NCI-H345 treated with DMSO at 0.1 percent for 48 hours (cell line): ENCODE results near the gene CASP10.
"Not testable (repeated sequence)": the region's sequence is repeated elsewhere in the genome, so short reads cannot be mapped to it uniquely, and the experiment has no call there.

Experiments
- DNase-seq: peaks from one replicate; lab custom pipeline; 2025; ENCODE audit not compliant: unreplicated experiment; lab: John Stamatoyannopoulos, UW

The CASP10 gene

GRCh38 chr2:201154615-201155399 lies 28.1 kb upstream of the CASP10 start:
- DNase-seq: no peak

GRCh38 chr2:201156036-201156435 lies 26.9 kb upstream of the CASP10 start:
- DNase-seq: no peak

- no peak for DNase-seq
Observed at GRCh38 chr2:201156640-201157039, 26.3 kb upstream of the CASP10 start.

GRCh38 chr2:201157694-201158093 lies 25.2 kb upstream of the CASP10 start:
- DNase-seq: no peak

- peak; percentile 22 for DNase-seq
Observed at GRCh38 chr2:201158111-201158929, 24.6 kb upstream of the CASP10 start.

GRCh38 chr2:201164166-201164565 lies 18.8 kb upstream of the CASP10 start:
- no peak for DNase-seq

- no peak for DNase-seq
Observed at GRCh38 chr2:201167546-201167945, 15.4 kb upstream of the CASP10 start.

- DNase-seq: not testable (repeated sequence)
Observed at GRCh38 chr2:201168496-201168895, 14.4 kb upstream of the CASP10 start.

- no peak for DNase-seq
Observed at GRCh38 chr2:201171259-201171814, 11.6 kb upstream of the CASP10 start.

- no peak for DNase-seq
Observed at GRCh38 chr2:201172279-201172678, 10.7 kb upstream of the CASP10 start.

GRCh38 chr2:201174687-201175086 lies 8.3 kb upstream of the CASP10 start:
- DNase-seq: no peak

GRCh38 chr2:201176081-201176481 lies 6.9 kb upstream of the CASP10 start:
- no peak for DNase-seq

GRCh38 chr2:201180010-201180409 lies 2.9 kb upstream of the CASP10 start:
- DNase-seq: no peak

- no peak for DNase-seq
Observed at GRCh38 chr2:201183365-201183727, 405 bp downstream of the CASP10 start.

GRCh38 chr2:201183835-201184234 lies 894 bp downstream of the CASP10 start:
- DNase-seq: not testable (repeated sequence)

- not testable (repeated sequence) for DNase-seq
Observed at GRCh38 chr2:201184248-201184647, 1.3 kb downstream of the CASP10 start.

GRCh38 chr2:201185863-201186262 lies 2.9 kb downstream of the CASP10 start:
- DNase-seq: no peak

GRCh38 chr2:201186982-201187381 lies 4.0 kb downstream of the CASP10 start:
- DNase-seq: no peak

- DNase-seq: no peak
Observed at GRCh38 chr2:201188449-201188848, 5.5 kb downstream of the CASP10 start.

- no peak for DNase-seq
Observed at GRCh38 chr2:201191132-201191875, 8.4 kb downstream of the CASP10 start.

GRCh38 chr2:201194097-201194496 lies 11.2 kb downstream of the CASP10 start:
- no peak for DNase-seq
